ENCODE results near the gene DOK3.

GRCh38 chr5:177484902-177485549, 24.6 kb downstream of the DOK3 start:
- TF ChIP-seq, protein P1, sequence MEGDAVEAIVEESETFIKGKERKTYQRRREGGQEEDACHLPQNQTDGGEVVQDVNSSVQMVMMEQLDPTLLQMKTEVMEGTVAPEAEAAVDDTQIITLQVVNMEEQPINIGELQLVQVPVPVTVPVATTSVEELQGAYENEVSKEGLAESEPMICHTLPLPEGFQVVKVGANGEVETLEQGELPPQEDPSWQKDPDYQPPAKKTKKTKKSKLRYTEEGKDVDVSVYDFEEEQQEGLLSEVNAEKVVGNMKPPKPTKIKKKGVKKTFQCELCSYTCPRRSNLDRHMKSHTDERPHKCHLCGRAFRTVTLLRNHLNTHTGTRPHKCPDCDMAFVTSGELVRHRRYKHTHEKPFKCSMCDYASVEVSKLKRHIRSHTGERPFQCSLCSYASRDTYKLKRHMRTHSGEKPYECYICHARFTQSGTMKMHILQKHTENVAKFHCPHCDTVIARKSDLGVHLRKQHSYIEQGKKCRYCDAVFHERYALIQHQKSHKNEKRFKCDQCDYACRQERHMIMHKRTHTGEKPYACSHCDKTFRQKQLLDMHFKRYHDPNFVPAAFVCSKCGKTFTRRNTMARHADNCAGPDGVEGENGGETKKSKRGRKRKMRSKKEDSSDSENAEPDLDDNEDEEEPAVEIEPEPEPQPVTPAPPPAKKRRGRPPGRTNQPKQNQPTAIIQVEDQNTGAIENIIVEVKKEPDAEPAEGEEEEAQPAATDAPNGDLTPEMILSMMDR (IDR thresholded peaks at IDR 0.05; ENCODE audit: insufficient read depth, low read depth, low read length): no peak
- TF ChIP-seq EZH2 (IDR thresholded peaks at IDR 0.05; ENCODE audit: insufficient read depth, low read length): no peak
